ENCODE results near the gene GOLGA6L26. TPM values are rescaled to one million over a fixed set of nuclear protein-coding genes. Genes with fewer than 3 reads are reported as not detected.
A peak's percentile ranks its signal among the peaks of the same experiment; 100 is the strongest.
"Not testable (repeated sequence)": the region's sequence is repeated elsewhere in the genome, so short reads cannot be mapped to it uniquely, and the experiment has no call there.

Gene GOLGA6L26
- total and polyA plus RNA-seq, 2 of the 8 experiments (the other 6 are each of a cell fraction or from before 2014, with no cell fraction given), result not detected

GRCh38 chr15:23304267-23304666, 29.7 kb downstream of the GOLGA6L26 start:
- H3K27me3 ChIP-seq (replicated peaks in 1 of 4; ENCODE audit: control insufficient read depth in 3 of 4, extremely low read depth in 1 of 4, insufficient read depth in 3 of 4, low read length in 3 of 4); H3K14ac ChIP-seq (ENCODE audit: insufficient read length); H2BK15ac ChIP-seq (ENCODE audit: low read length); H3K23me2 ChIP-seq (ENCODE audit: low read depth, low read length); H4K20me1 ChIP-seq (replicated peaks in 1 of 2; ENCODE audit: control insufficient read depth in 1 of 2, insufficient read depth in 2 of 2, low read length in 2 of 2); H2AK5ac ChIP-seq (ENCODE audit: low read depth, low read length); H3K4me1 ChIP-seq (replicated peaks in 1 of 4; ENCODE audit: control insufficient read depth in 3 of 4, insufficient read depth in 4 of 4, low read length in 3 of 4); H2BK20ac ChIP-seq (ENCODE audit: low read length); H2BK5ac ChIP-seq (ENCODE audit: low read depth, low read length); H3K36me3 ChIP-seq (ENCODE audit: control insufficient read depth in 2 of 4, insufficient read depth in 4 of 4, low read length in 3 of 4); H3K9me3 ChIP-seq (ENCODE audit: insufficient read depth in 2 of 2, low read depth in 1 of 2, low read length in 1 of 2); H3K56ac ChIP-seq (replicated peaks; ENCODE audit: insufficient read length, low read depth, low read length); CTCF ChIA-PET (ENCODE audit: partially characterized antibody); H3K79me2 ChIP-seq (ENCODE audit: control insufficient read depth in 1 of 2, insufficient read depth in 2 of 2, low read length in 2 of 2); H3K27ac ChIP-seq (ENCODE audit: low read depth, low read length); H3K23ac ChIP-seq (ENCODE audit: insufficient read length); H2BK120ac ChIP-seq (replicated peaks; ENCODE audit: low read depth, low read length); H4K91ac ChIP-seq (replicated peaks; ENCODE audit: insufficient read length, low read length); H4K8ac ChIP-seq (ENCODE audit: extremely low read depth, insufficient read depth, low read length); H2AFZ ChIP-seq (ENCODE audit: low read length); H4K5ac ChIP-seq (ENCODE audit: insufficient read length, low read depth, low read length); POLR2A ChIA-PET (ENCODE audit: partially characterized antibody); FAIRE-seq; H2BK12ac ChIP-seq (ENCODE audit: low read depth, low read length); DNase-seq (ENCODE audit: low read depth in 1 of 2, low spot score in 2 of 2); H3K18ac ChIP-seq (ENCODE audit: extremely low read depth, low read length); H3K79me1 ChIP-seq (ENCODE audit: low read depth, low read length); H3K4ac ChIP-seq (replicated peaks; ENCODE audit: insufficient read length, low read depth, low read length): not testable (repeated sequence)
- peak overlapping the region in 3 of 4 experiments; percentile 24 to 54 (median 50); a peak in 4 of 8 replicates for H3K4me3 ChIP-seq (ENCODE audit: extremely low read depth in 1 of 4, insufficient read depth in 2 of 4, low read depth in 3 of 4, low read length in 4 of 4)
- H3K9ac ChIP-seq (replicated peaks in 1 of 4; ENCODE audit: extremely low read depth in 1 of 4, low read depth in 3 of 4, low read length in 3 of 4), result peak overlapping the region in 2 of 4 experiments; percentile 34 to 67; a peak in 2 of 7 replicates
- peak overlapping the region; percentile 49 to 50; a peak in 3 of 4 replicates for H3K4me2 ChIP-seq (ENCODE audit: insufficient read depth in 1 of 2, low read depth in 2 of 2, low read length in 2 of 2)
- 42% methylated on average over 7 of the region's 7 CpGs; no CpG with 5 or more reads in 1 of the 2 experiments for WGBS, 2 experiments (ENCODE audit: extremely low coverage in 1 of 2, insufficient coverage in 1 of 2, insufficient read length in 1 of 2, insufficient replicate concordance in 2 of 2, low coverage in 1 of 2, low lambda C conversion rate in 2 of 2, missing lambda C conversion rate in 1 of 2)

DNA sequence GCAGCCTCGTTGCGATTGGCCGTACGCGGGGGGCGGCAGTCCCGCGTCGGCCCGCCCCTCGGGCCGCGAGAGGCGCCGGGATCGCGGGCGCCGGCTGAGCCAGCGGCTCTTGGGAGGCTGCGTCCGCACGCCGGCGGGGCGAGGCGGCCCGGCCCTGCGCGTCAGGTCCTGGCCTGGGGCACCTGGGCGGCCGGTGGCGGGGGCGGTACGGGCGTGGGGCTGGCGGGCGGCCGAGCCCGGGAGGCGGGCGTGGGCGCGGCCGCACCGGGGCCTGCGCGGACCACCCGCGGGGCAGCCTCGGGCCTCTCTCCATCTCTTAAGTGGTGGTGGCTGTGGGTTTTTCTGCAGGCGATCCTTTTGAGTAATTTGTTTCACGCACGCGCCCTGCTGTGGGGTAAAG, 30.3 kb downstream of the GOLGA6L26 start:
- H3K23me2 ChIP-seq (ENCODE audit: low read depth, low read length); H2BK20ac ChIP-seq (ENCODE audit: low read length); H3K56ac ChIP-seq (replicated peaks; ENCODE audit: insufficient read length, low read depth, low read length); H2AFZ ChIP-seq (ENCODE audit: low read length); H2BK5ac ChIP-seq (ENCODE audit: low read depth, low read length); H3K4ac ChIP-seq (replicated peaks; ENCODE audit: insufficient read length, low read depth, low read length); H3K27ac ChIP-seq (ENCODE audit: low read depth, low read length); H2BK120ac ChIP-seq (replicated peaks; ENCODE audit: low read depth, low read length); H3K79me1 ChIP-seq (ENCODE audit: low read depth, low read length); H4K91ac ChIP-seq (replicated peaks; ENCODE audit: insufficient read length, low read length); H3K14ac ChIP-seq (ENCODE audit: insufficient read length); POLR2A ChIA-PET (ENCODE audit: partially characterized antibody); H3K27me3 ChIP-seq (replicated peaks in 1 of 4; ENCODE audit: control insufficient read depth in 3 of 4, extremely low read depth in 1 of 4, insufficient read depth in 3 of 4, low read length in 3 of 4); H3K18ac ChIP-seq (ENCODE audit: extremely low read depth, low read length); H4K20me1 ChIP-seq (replicated peaks in 1 of 2; ENCODE audit: control insufficient read depth in 1 of 2, insufficient read depth in 2 of 2, low read length in 2 of 2); FAIRE-seq; H2AK5ac ChIP-seq (ENCODE audit: low read depth, low read length); H3K23ac ChIP-seq (ENCODE audit: insufficient read length); H2BK15ac ChIP-seq (ENCODE audit: low read length); H2BK12ac ChIP-seq (ENCODE audit: low read depth, low read length); H4K5ac ChIP-seq (ENCODE audit: insufficient read length, low read depth, low read length); H3K4me1 ChIP-seq (replicated peaks in 1 of 4; ENCODE audit: control insufficient read depth in 3 of 4, insufficient read depth in 4 of 4, low read length in 3 of 4); H3K79me2 ChIP-seq (ENCODE audit: control insufficient read depth in 1 of 2, insufficient read depth in 2 of 2, low read length in 2 of 2); H3K9me3 ChIP-seq (ENCODE audit: insufficient read depth in 2 of 2, low read depth in 1 of 2, low read length in 1 of 2); CTCF ChIA-PET (ENCODE audit: partially characterized antibody); H4K8ac ChIP-seq (ENCODE audit: extremely low read depth, insufficient read depth, low read length); H3K36me3 ChIP-seq (ENCODE audit: control insufficient read depth in 2 of 4, insufficient read depth in 4 of 4, low read length in 3 of 4); H3K9ac ChIP-seq (replicated peaks in 1 of 4; ENCODE audit: extremely low read depth in 1 of 4, low read depth in 3 of 4, low read length in 3 of 4): not testable (repeated sequence)
- Histone ChIP-seq H3K4me2 (ENCODE audit: insufficient read depth in 1 of 2, low read depth in 2 of 2, low read length in 2 of 2) (peak overlapping the region in 1 of 2 experiments; percentile 50; a peak in 2 of 4 replicates), H3K4me3 (ENCODE audit: extremely low read depth in 1 of 4, insufficient read depth in 2 of 4, low read depth in 3 of 4, low read length in 4 of 4) (peak overlapping the region in 2 of 4 experiments; percentile 50 to 54; a peak in 4 of 8 replicates)
- DNase-seq (ENCODE audit: low read depth in 1 of 2, low spot score in 2 of 2), result peak in 1 of 2 experiments; percentile 52
- WGBS, 2 experiments (ENCODE audit: extremely low coverage in 1 of 2, insufficient coverage in 1 of 2, insufficient read length in 1 of 2, insufficient replicate concordance in 2 of 2, low coverage in 1 of 2, low lambda C conversion rate in 2 of 2, missing lambda C conversion rate in 1 of 2), result no CpG with 5 or more reads among the region's 55 CpGs
